HG03135 (cell line): Measurements from ENCODE around the gene CD5L.
A peak's percentile ranks its signal among the peaks of the same experiment; 100 is the strongest.

Experiments used
- ATAC-seq: cut with Tn5 transposase; IDR thresholded peaks from one replicate; pipeline ENCODE4 v1.9.1; 2021; ENCODE audit warnings: mild to moderate bottlenecking, moderate library complexity; ENCODE audit not compliant: unreplicated experiment

The CD5L gene

DNA sequence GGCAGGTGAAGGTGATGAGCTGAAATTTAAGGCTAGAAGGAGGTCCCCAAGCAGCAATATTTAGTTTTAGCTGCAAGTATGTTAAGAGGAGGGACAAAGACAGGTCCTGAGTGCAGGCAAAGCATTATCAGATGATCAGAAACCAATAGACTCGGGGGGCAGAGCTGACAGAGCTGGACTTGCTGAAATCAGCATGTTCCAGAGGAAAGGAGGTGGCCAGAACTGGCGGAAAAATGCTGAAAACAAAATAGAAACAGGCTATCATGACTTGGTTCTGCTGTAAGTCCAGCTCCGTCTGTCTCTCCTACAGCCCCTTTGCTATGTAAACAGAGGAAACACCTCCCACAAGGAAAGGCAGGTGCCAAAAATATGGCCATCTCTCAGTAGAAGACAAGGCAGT lies at the start of gene CD5L:
TSS of gene CD5L (minus strand) at position 101 of the 400 bp plus-strand sequence. CDS start 107 bp downstream, outside the sequence.
- no peak for ATAC-seq

DNA sequence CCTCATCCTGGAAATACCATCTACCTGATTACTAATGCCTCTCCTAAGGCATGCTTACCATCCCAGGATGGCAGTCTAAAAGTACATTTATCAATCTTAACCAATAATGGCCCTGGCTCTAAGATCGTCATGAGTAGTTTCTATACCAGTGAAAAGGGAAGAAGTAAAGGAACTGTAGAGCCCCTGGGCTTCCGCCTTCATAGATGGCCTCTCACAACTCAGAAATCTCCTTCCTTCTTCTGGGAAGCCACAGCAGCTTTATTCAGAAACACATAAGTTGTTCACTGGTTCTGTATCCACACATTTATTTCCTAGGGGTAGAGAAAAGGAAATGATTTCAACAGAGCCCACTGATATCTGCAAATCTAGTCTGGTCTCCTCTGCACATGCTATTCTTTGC lies 41.0 kb upstream of the CD5L start:
- no peak for ATAC-seq

GRCh38 chr1:157880621-157881020 lies 39.0 kb upstream of the CD5L start:
- no peak for ATAC-seq

DNA sequence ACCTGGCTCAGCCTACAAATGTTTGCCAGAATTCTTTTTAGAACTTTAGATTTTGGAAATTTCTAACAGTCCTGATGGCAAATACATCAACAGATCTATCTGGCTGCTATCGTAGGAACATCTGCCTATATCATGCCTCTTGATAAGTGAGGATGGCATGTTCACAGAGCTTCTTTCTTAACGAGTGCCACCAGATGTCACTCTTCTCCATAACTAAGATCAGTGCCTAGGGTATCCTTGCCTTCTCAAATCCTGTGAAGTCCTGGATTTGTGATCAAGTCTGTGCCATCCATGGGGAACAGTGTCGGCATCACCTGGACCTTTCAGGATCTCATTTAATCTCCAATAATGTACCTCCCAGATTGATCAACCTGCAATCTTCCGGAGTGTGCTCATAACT lies 36.5 kb upstream of the CD5L start:
- ATAC-seq, result no peak

DNA sequence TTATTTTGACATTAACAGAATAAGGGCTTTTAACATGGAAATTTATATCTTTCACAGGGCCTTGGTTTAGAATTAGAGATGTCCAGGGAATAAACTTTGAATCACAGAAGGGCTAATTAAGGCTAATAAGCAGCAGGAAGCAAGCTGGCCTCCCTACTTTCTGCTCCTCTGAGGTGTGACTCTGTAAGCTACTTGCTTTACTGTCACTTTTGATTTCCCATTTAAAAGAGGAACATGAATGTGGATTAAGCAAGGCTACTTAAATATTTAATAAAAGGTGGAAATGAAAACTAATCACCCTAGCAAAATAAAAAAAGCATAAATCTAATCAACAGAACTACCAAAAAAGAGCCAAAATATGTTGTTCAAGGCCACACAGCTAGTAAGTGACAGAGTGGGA lies 28.9 kb upstream of the CD5L start:
- no peak for ATAC-seq

DNA sequence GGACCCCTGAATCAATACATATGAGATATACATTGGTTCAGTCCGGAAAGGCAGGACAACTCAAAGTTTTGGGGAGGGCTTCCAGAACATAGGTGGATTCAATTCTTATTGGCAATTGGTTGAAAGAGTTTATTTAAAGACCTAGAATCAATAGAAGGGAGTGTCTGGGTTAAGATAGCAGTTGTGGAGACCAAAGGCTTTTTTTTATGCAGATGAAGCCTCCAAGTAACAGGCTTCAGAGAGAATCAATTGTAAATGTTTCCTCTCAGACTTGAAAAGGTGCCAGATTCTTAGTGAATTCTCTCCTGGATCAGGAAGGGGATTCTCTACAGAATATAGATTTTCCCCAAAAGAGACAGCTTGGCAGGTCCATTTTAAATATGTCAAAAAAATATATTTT lies 27.0 kb upstream of the CD5L start:
- ATAC-seq, result no peak

GRCh38 chr1:157862114-157863070 lies 20.8 kb upstream of the CD5L start:
- no peak for ATAC-seq

DNA sequence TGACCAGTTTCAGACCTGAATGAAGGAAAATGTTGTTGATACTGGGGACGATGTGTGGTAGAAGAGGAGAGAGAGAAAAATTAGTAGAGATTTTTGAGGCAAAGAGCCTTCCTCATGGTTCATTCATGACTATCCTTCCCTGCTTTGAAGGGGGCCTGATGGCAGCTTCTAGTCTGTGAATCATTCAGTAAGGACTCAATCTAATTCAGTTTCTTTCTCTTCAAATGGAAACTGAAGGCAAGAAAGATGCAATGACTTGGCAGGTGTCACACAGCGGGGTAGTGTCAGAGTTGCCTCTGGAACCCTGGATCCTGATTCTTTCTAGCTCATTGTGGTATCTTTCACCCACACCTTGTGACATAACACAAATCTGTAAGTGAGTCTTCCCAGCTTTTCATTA lies 14.9 kb upstream of the CD5L start:
- ATAC-seq, result no peak

- no peak for ATAC-seq
Measured at GRCh38 chr1:157852476-157852875, 10.9 kb upstream of the CD5L start.

- ATAC-seq, result peak; percentile 73
Measured at GRCh38 chr1:157849229-157849875, 7.7 kb upstream of the CD5L start.

DNA sequence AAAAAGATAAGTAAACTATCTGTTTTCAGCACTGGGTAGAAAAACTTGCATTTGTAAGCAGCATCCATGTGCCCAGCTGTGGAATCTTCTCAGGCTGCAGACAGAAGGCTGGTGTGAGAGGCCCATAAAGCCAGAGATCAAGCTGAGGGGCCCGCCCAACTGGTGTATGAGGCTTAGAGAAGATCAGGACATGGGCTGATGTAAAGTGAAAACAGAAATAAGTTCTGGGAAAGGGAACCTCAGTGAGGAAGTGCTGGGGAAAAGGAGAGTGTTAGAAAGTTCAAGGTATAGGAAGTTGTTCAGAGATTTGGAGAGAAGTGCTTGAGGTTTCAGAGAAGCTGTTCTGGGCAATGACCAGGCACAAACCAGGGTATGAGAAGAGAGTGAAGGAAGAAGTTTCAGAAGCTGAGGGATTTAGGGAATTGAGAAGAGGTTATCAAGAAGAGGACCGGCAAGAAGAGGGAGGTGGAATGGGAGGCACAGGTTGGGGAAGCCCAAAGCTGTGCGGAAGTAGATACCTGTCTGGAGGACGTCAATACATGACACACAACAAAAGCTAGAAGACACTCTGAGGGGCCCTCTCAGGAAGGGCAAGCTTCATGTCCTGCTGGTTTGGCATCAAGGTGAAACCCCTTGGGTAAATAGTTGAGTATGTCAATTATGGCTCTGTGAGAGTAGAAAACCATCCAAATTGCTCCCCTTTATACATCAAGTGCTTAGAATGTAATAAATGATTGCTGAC lies 2.7 kb upstream of the CD5L start:
- no peak for ATAC-seq

- ATAC-seq, result no peak
Measured at GRCh38 chr1:157842939-157843338, 1.3 kb upstream of the CD5L start.

DNA sequence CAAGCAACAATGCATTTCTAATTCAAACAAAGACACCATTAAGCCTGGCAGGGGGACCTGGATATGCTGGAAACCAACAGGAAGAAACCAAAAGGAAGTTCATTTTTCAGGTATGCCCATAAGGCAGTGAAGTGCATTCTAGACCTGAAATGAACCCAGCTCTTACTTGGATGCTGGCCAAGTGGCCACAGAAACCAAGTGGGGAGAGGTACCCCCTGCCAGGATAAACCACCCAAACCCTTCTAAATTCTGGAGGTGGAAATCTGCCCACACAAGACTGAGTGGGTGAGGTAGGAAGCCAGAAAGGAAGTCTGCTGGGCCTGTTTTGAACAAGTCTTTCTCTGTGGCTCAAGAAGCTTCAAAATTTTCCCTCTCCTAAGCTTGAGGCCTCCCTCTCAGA lies 2.6 kb downstream of the CD5L start:
- ATAC-seq, result no peak

- ATAC-seq, result no peak
Measured at GRCh38 chr1:157834430-157834829, 7.2 kb downstream of the CD5L start.

DNA sequence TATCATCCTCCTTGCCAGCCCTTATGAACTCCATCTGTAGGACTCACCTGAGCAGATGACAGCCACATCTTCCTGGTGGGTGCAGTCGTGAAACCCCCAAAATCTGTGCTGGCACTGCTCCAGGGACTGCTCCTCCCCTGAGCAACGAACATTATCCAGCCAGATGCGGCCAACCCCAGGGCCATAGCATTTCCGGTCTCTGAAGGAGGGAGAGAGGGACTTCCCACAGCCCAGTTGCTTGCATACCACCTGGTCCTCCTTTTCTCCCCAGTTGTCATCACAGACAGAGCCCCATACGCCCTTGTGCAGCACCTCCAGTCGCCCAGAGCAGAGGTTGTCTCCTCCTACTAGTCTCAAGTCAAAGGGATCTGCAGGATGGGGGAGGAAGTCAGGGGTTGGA lies 8.5 kb downstream of the CD5L start:
- no peak for ATAC-seq

- no peak for ATAC-seq
Measured at GRCh38 chr1:157831968-157832626, 9.5 kb downstream of the CD5L start.

DNA sequence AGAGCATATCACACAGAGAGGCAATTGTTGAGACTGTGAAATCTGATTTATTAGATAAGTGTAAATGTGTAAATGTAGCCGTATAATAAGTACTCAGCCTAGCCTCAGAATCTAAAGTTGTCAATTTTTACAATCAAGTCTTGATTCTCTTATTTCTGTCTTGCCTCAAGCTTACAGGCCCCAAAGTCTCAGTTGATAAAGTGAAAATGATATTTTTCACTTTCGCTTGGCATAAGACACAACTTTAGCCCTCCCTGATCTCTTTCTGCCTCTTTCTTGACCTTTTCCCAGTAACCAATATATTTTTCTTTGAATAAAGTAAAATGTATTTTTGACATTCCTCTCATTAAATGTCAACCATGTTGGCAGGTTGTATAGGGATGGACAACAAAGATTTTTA lies 10.7 kb downstream of the CD5L start:
- no peak for ATAC-seq

DNA sequence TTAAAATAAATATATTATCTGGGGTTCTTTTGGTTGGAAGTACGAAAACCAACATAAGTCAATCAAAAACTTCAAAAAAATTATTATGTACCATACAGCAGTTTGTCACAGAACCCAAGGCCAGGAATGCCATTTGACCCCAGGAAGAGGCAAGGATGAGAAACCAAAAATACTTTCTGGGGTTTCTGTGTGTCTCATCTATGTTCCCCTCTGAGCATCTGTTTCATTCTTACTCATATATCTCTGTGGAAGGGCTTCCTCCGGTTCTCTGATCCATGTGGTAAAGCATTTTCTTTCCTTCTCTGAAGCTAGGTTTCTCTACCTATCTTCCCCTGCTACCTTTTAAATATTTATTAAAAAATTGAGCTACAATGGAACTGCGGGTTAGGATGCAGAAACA lies 11.9 kb downstream of the CD5L start:
- ATAC-seq, result no peak

- ATAC-seq, result no peak
Measured at GRCh38 chr1:157829210-157829609, 12.4 kb downstream of the CD5L start.

DNA sequence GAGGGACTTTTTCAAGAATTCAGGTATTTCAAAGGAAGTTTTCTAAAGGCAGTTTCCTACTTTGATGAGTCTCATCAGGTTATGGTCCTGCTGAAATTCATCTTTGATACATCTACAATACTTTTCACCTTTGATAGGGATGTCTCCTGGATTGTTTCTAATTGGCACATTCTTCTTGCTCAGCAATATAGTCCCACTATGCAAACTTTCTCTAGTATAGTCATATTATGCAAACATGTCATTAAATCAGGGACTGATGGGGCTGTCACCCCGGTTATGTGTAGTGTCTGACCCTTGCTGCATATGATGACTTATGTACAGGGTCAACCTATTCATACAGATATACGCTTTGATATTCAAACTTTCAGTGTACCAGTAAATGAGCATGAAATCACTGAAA lies 21.3 kb downstream of the CD5L start:
- no peak for ATAC-seq

- ATAC-seq, result no peak
Measured at GRCh38 chr1:157819896-157820295, 21.7 kb downstream of the CD5L start, which contains the start of gene FCRL1. FCRL1 (minus strand) TSS chr1:157820120; CDS start chr1:157820037, 83 bp downstream.
